ENCODE data around the gene DNASE1L2. TPM values are rescaled to one million over a fixed set of nuclear protein-coding genes. Genes with fewer than 3 reads are reported as not detected.

The DNASE1L2 gene
- total and polyA plus RNA-seq, 2 donors (not counting 3 experiments of a cell fraction or from before 2014, with no cell fraction given): 0.57 to 1.2 TPM

- Histone ChIP-seq H3K36me3 (ENCODE audit: control insufficient read depth in 2 of 2, extremely low read depth in 1 of 2, insufficient read depth in 2 of 2, low read length in 2 of 2) (peaks cover 0 to 22% of the 10 kb centered on the region in 2 experiments), H3K9me3 (replicated peaks; ENCODE audit: control insufficient read depth, insufficient read depth, low read length) (no peaks in the 10 kb centered on the region), H3K27ac (ENCODE audit: insufficient read depth, low read depth, low read length) (no peak overlapping the region), H4K20me1 (replicated peaks; ENCODE audit: control insufficient read depth, extremely low read depth, insufficient read depth, low read length) (no peaks in the 10 kb centered on the region), H3K4me3 (replicated peaks in 1 of 3; ENCODE audit: insufficient read depth in 1 of 3, low read depth in 1 of 3, low read length in 3 of 3) (no peak overlapping the region), H3K27me3 (ENCODE audit: control insufficient read depth in 2 of 2, insufficient read depth in 2 of 2, low read length in 2 of 2) (no peaks in the 10 kb centered on the region), H3K9ac (replicated peaks; ENCODE audit: extremely low read depth, insufficient read depth, low read length) (no peak overlapping the region), H3K4me2 (ENCODE audit: insufficient read depth, low read length) (no peak overlapping the region), H3K9me1 (replicated peaks; ENCODE audit: control insufficient read depth, extremely low read depth, insufficient read depth, low read length) (no peaks in the 10 kb centered on the region), H3K79me2 (ENCODE audit: control insufficient read depth, insufficient read depth, low read length) (peaks cover 16% of the 10 kb centered on the region), H2AFZ (ENCODE audit: low read depth, low read length) (no peak overlapping the region), H3K4me1 (ENCODE audit: control insufficient read depth, extremely low read depth, insufficient read depth, low read length) (peaks cover 16% of the 10 kb centered on the region)
- CTCF ChIA-PET: no interaction called here
- FAIRE-seq (no peak), DNase-seq (ENCODE audit: low read depth, low spot score) (no peak)
- POLR2A ChIA-PET: no interaction called here
- intact Hi-C loops (cut with micrococcal nuclease) (no loop called here), dilution Hi-C loops (cut with MboI; ENCODE audit: extremely low pct_ligation_motif_present, low sequenced_read_pairs) (no loop called here)
- BruUV-seq (replicated peaks): no TSS peak
- no peak for TF ChIP-seq POLR2A (IDR thresholded peaks at IDR 0.05; ENCODE audit: low read depth, low read length)
- TF ChIP-seq CTCF (IDR thresholded peaks at IDR 0.05; ENCODE audit: extremely low read depth in 1 of 2, insufficient read depth in 1 of 2, low read depth in 1 of 2, low read length in 2 of 2): no peak
- no peak for TF ChIP-seq MAX (IDR thresholded peaks at IDR 0.05; ENCODE audit: insufficient read depth, insufficient read length)
- no peak for TF ChIP-seq FOS (IDR thresholded peaks at IDR 0.05; ENCODE audit: borderline replicate concordance, insufficient read depth, low read length)
- no peak for TF ChIP-seq MYC (IDR thresholded peaks at IDR 0.05; ENCODE audit: low read depth, low read length)
- TF ChIP-seq POLR2AphosphoS5 (IDR thresholded peaks at IDR 0.05; ENCODE audit: insufficient read depth, low read depth, low read length): no peak
- TF ChIP-seq GATA2 (IDR thresholded peaks at IDR 0.05; ENCODE audit: insufficient read depth, insufficient read length, low read depth, low read length): no peak
- TF ChIP-seq JUN (IDR thresholded peaks at IDR 0.05; ENCODE audit: borderline replicate concordance, insufficient read depth, insufficient read length, low read depth): no peak
- TF ChIP-seq EZH2 (IDR thresholded peaks at IDR 0.05; ENCODE audit: borderline replicate concordance, low read depth, low read length, severe bottlenecking): no peak
Measured at GRCh38 chr16:2207872-2208271, 28.4 kb upstream of the DNASE1L2 start.
